ENCODE measurements around the gene RBBP5.

RBBP5 gene

DNA sequence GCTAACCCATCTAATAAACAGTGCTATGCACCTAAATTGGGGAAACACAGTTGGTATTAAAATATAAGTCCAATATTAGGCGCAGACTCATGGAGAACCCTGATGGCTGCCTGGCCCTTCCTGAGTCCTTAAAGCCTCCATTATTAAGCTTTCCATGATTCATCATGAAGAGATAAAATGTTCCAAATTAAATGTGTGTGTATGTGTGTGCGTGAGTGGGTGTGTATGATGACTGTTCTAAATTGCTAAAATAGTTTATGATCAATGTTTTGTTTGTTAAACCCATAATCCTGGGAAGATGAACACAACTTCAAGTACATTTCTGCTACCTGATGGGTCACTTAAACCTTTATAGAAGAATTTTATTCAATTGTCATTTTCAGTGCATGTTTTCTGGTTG lies 6.3 kb upstream of the RBBP5 start:
- DNase-seq = no peak

DNA sequence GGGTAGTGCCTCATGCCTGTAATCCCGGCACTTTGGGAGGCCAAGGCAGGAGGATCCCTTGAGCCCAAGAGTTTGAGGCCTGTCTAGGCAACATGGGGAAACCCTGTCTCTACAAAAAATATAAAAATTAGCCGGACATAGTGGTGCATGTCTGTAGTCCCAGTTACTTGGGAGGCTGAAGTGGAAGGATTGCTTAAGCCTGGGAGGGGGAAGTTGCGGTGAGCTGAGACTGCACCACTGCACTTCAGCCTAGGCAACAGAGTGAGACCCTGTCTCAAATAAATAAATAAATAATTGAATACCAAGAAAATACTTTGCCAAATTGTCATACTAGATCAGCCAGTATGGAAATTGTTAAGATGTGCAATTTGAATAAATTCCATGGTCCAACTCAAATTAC lies 5.9 kb upstream of the RBBP5 start:
- DNase-seq = no peak

DNA sequence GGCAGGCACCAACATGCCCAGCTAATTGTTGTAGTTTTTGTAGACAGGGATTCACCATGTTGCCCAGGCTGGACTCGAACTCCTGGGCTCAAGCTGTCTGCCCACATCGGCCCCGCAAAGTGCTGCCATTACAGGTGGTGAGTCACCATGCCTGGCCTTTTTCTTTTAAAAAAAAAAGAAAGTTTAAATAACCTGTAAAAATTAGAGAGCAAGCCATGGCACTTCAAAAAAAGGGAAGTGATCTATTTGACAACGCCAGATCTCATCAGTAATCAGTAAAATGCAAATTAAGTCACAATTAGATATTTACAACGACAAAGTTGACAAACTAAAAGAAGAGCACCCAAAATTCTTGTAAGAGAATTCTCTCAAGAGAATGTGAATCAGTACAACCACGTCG lies 2.9 kb upstream of the RBBP5 start:
- no peak for DNase-seq

DNA sequence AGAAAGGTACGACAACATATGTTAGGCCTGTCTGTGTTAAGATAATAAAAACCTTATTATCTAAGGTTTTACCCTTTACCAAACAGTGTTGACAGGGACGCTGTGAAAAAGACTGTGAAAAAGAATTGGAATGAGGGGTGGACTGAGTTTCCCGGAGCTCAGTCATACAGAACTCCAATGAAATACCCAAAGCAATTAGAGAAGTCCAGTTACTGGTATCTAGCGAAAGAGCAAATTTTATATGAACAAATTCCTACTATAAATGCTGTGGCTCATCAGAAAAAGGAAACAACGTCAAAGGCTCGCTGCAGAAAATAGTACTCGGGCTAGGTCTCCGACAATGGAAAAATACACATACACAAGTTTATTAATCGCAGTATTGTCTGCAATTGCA lies 708 bp upstream of the RBBP5 start:
- no peak for DNase-seq

DNA sequence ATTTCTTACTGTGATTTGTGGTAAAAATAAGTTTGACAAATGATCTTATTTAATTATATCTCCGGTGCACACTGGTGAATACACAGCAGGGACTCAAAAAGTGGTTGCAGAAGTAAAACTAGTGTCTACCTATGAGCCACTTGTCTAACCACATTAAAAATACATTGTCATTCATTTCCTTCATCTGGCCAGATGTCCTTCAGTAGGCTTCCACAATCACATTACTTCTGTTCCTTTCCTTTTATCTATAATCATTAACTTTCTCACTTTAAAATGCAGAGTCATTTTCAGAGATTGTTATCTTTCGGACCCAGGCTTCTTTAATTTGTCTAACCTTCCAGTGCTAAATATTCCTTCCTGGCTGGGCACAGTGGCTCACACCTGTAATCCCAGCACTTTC lies 3.0 kb downstream of the RBBP5 start:
- no peak for DNase-seq

DNA sequence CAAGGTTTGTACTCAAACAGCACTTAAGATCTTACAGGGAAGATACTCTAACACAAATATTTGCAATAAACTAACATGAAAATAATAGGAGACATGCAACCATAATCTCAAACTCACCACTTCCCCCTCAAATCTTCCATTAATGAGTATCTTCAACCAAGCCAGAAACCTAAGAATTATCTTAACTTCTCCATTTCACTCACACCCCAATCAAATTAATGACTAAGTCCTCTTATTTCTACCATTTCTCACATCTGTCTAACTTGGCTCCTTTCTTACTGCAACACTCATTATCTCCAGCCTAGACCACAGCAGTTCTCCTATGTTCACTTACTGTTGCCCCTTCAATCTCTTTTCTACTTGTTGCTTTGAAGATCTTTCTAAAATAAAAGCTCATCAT lies 10.4 kb downstream of the RBBP5 start:
- DNase-seq = no peak

DNA sequence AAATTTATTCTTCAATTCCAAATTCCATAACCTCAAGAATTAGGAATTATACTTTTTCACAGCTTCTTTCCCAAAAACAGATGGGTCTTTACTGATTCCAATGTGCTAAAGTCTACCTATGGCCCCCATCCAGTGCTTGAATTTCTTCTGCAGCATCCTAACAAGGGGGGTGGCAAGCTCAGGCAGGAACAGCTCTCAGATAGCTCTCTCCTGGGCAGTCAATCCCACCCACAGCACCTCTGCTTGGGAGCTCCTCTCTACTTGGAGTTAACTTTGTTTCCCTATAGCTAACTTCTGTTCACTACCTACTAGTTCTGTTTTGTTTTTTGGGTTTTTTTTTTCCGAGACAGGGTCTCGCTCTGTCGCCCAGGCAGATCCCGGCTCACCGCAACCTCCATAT lies 12.1 kb downstream of the RBBP5 start:
- no peak for DNase-seq

DNA sequence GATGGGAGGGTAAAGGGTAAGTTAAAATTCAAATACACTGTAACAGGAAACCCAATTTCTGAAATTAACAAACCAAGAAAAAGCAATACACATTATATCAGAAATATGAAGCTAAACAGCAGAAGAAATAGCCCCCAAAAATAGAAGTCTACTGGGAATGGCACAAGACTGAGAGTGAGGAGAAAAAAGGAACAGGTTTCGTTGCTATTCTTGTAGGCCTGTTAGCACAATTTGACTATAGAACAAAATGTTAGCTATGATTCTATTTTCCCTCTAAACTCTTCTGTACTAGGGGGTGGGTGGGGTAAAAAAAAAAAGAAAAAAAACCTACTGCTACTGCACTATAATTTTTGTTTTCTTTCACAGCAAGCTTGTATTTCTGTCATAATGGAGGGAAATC lies 12.5 kb downstream of the RBBP5 start:
- DNase-seq = no peak

DNA sequence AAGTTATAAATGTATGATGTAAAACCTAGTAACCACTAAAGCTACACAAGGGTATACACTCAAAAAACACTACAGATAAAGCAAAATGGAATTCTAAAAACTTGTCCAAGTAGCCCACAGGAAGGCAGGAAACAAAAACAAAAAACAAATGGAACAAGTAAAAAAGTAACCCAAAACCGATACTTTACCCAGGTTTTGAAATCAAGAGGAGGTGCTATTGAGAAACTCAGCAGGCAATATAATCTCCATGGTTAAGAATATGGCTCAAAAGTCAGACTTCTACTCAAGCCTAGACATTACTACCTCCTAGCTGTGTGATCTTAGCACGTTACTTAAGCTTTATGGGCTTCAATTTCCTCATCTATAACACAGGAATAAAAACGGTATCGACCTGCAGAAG lies 13.3 kb downstream of the RBBP5 start:
- DNase-seq = no peak

DNA sequence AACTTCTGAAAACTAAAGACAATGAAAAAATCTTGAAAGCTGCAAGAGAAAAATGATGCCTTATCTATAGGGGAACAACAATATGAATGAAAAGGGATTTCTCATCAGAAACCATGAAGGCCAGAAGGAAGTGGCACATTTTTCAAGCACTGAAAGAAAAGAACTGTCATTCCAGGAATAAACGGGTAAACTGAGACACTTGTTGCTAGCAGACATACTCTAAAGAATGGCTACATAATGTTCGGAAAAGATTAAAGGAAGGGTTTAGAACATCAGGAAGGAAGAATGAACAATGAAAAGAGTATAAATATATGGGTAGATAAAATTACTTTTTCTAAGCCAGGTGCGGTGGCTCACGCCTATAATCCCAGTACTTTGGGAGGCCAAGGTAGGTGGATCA lies 14.5 kb downstream of the RBBP5 start:
- DNase-seq = no peak

DNA sequence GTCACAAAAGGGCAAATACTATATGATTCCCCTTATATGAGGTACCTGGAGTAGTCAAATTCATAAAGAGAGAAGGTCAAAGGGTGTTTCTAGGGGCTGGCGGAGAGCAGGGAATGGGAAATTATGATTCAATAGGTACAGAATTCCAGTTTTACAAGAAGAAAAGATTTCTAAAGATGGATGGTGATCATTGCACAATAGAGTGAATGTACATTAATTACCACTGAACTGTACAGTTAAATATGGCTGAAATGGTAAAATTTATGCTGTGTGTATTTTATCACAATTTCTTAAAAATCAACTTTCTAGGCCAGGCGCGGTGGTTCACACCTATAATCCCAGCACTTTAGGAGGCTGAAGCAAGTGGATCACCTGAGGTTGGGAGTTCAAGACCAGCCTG lies 19.4 kb downstream of the RBBP5 start:
- no peak for DNase-seq

DNA sequence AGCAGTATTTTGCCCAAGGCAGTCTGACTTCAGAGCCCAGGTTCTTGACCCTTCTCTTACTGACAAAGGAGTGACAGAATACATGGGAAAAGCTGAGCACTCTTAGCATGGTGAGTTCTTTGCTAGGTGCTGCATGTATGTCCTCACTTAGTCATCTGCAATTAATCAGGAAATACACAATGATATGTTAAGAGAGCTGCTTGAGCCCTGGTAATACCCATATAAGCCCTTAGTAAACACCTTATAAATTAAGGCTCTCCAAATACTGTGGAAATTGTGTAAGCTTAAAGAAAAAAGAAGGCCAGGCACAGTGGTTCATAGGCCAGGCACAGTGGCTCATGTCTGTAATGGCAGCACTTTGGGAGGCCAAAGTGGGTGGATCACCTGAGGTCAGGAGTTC lies 23.5 kb downstream of the RBBP5 start:
- no peak for DNase-seq

DNA sequence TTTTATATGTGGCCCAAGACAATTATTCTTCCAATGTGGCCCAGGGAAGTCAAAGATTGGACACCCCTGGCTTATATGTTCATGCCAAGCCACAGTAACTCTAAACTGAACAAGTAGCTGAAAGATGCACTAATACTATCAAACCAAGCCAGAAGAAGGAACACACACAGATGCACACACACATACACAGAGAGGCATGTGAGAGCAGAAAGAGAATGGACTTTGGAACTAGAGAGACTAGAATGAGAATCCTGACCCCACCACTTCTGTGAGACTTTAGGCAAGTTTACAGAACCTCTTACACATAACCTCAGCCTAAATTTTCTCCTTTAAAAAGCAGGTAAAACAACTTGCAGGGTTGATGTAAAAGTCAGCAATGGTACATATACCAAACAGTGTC lies 26.4 kb downstream of the RBBP5 start:
- DNase-seq = no peak

DNA sequence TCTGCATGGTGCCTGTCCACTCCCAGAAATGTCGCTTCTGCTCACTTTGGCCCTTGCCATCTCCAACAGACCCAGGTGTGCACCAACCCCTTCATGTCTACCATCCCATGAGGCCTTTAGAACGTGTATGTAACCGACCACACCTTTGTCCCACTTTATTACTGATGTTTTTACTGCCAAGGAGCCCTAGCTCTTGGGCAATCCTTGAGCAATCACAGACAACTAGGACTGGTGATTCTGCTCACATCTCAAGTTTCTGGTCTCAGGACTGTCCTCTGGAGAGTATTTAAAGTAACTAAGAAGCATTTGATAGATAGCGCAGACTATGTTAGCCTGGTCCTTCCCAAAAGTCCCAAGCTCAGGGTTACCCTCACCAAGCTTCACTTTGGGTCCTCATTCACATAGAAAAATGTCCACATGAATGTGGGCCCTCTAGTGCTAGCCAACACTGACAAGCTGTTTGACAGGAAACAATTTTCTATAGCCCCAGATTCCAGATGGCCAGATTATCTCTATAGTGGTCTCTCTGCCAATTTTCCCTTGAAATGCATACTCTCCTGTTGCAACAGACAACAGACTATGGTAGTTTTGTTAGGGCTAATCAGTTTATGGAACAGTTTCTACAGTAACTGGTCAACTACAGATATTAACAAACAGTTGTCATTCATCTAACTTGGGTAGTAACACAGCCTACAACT lies 30.6 kb downstream of the RBBP5 start:
- DNase-seq = no peak

DNA sequence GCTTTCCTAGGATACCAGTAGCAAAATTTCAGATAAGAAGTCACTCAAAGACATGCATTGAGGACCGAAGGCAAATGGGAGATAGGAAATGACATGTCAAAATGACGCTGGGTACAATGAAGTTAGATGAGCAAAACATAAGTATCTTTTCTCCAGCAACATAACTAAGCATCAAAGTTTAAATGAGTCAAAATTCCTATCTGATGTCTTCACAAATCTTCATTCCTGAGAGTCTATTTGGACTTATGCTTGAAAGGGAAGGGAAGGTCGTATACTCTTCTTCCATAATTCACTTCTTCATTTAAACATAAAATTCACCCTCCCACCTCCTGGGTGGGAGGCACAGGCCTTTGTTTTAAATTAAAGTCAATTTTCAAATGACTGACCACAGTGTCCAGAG lies 33.4 kb downstream of the RBBP5 start:
- DNase-seq = no peak

DNA sequence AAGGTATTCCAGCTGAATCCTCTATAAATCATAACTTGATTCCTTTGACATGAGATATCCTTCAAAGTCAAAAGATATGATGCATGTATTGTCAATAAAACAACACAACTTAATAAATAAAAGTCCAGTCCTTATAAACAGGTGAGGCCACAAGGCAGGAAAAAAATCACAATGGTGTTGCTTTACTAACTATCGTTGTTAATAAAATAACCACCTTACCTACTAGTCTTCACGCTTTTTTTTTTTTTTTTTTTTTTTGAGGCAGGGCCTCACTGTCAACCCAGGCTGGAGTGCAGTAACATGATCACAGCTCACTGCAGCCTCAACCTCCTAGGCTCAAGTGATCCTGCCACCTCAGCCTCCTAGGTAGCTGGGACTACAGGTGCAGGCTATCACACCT lies 37.4 kb downstream of the RBBP5 start, which contains the start of gene TMEM81:
TMEM81 (minus strand) TSS at position 101 of the 400 bp plus-strand sequence. CDS start 140 bp downstream, outside the sequence.
- DNase-seq = no peak

DNA sequence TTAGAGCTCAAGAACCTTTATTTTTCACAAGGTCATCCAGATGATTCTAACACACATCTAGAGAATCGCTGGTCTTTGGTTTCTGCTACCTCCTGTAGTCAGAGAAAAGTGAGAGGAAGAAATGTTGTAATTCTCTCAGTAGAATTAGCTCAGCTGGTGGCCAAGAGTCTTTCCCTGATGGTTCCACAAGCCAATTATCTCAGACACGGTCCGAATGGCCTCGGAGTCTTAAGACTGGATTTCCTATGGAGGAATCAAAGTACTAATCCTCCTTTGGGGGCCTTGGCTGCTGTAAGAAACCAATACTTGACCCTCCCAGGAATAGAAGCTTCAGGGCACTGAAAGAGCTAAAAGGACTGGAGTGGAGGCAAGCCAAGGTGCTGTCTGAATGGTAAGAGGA lies 39.3 kb downstream of the RBBP5 start:
- DNase-seq = no peak

DNA sequence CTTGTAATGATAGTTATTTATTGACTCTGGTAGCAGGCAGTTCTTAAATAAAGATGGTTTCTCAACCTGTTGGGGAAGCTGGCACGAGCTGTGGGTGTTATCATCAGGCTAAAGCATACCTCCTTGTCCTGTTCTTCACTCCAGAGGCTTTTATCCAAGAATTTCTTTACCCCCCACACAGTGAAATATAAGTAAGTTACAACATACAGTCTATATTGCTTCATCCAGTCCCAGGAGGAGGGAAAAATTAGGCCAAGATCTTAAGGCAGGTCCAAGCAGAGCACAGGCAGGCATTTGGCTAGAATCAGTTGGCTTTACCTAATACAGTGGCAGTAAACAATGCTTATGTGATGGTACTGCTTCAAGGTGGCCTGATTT lies 43.9 kb downstream of the RBBP5 start:
- DNase-seq = no peak

DNA sequence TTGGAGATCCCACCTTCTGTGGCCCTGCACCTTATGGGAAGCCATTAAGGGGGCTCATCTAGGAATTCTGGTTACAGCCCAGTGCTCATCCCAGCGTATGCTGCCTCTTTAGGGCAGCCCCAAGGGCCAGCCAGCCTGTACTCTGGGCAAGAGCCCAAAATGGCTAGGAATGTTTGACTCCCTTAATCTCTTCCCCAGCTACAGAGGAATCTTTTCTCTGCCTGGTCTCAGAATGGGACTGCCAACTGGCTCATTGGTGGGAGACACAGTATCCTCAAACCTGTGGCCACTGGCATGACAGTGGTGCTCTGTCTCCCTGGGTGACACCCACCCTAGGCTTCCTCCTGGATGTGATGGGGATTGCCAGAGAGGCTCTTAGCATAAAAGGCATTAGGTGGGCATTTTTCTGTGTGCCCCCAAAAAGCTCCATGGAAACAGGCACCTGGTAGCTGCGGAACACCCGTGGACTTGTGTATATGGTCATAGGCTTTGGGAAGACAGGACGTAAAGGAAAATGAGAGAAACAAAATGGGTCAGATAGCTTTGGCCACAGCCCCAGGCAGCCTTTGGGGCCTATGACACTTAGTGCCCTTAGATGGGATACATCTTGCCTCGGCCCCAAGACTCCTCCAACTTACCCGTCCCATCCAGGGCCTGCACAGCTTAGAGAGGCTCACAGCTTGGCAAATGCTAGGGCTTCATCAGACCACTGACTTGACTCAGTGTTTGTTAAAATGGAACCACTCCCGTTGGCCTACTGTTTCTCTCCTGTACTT lies 44.4 kb downstream of the RBBP5 start:
- DNase-seq = no peak

DNA sequence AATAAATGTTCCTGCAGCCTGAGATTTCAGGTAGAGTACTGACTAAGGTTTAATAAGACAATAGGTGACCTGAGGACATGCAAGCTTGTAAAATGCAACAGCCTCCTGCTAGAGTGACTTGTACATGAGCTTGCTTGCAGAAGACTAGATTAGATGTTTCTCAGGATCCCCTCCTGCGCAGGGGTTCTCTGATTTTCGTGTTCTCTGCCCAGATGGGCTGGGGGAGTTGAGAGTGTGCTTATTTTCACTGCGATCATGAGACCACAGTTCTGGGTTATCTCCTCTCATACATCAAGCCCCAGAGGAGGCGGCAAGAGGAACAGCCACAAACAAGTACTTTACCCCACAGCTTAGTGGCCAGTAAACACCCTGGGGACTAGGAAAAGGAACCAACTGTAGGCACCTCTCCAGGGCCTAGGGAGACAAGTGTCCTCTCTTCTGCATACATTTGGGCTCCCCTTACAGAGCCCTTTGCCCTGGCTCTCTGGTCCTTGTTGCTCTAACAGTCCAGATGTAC lies 45.5 kb downstream of the RBBP5 start:
- no peak for DNase-seq

DNA sequence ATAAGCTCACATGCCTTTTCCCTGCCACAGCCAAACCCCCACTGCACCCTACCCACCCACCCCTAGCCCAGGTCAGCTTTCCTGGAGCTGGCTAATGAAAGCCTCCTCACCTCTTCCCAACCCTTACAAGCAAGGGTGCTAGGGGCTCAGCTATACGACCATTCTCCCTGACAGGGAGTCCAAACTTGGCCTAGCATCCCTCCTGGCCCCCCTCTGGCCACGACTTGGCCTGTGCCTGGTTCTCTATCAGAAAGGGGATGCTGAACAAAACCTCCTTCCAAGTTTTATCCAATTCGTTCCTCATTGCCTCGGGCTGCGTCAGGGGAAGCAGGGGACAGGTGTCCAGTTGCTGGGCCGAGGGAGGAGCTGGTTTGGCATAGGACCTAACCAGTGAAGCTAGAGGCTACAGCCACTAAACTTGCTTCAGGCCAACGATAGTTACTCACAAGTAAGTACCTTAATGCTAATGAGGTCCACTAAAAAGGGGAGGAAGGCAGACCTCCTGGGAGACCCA lies 46.1 kb downstream of the RBBP5 start:
- no peak for DNase-seq

DNA sequence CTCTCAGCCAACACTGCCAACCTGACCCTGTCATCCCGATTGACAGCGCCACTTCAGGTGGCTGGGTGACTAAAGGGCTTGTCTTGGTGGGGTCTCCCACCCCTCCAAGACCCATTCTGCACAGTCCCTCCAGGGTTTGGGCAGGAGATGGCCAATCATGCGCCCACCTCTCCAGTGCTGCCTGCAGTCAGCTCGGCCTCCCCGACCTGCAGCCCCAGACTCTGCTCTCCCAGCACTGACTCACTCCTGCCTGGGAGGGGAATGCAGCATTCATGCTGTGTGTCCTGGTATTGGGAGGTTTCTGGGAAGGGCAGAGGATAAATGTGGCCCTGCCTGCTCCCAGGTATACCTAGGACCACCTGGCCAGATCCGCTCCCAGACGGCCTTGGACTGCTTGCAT lies 47.3 kb downstream of the RBBP5 start:
- no peak for DNase-seq

DNA sequence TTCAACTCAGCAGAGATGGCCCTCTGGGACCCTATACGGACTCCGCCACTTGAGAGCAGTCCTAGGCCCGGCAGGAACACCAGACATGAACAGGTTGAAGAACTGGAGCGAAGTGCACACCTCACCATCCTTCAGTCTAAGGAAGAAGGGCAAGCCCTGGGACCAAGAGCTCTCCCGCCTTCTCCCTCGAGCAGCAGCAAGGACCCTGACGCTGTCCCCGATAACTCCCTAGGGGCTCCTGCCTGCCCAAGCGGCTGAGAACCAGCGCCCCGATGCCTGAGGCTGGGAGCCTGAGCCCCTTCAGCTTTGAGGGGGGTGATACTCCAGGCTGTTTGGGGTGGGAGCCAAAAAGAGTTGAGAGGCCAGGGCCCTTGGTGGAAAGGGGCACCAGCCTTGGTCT lies 47.7 kb downstream of the RBBP5 start:
- DNase-seq = no peak

DNA sequence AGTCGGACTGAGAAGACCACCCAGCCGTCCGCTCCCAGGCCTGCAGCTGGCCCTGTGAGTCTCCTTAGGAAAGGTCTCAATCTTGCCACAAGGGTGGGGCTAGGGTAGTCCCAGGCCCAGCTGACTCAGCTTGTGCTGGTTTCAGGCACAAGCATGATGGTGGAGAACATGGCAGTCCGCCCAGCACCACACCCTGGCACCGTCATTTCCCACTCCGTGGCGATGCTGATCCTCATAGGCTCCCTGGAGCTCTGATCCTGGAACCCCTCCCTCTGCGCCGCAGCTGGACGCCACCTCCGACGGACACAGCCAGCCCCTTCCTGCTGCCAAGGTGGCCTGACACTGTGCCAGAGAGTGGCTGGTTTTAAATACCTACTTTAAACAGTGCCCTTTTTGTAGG lies 48.3 kb downstream of the RBBP5 start:
- DNase-seq = no peak

All from NCI-H187 treated with DMSO at 0.1 percent for 48 hours (cell line).